CD4-positive, CD25-positive, alpha-beta regulatory T cell (primary cell): ENCODE results near the gene FAM76A. TPM values are rescaled to one million over a fixed set of nuclear protein-coding genes. Genes with fewer than 3 reads are reported as not detected.
"Not testable (repeated sequence)": the region's sequence is repeated elsewhere in the genome, so short reads cannot be mapped to it uniquely, and the experiment has no call there.

Experiments
- ATAC-seq, 2 donors: fragments of 150-1000 bp; cut with Tn5 transposase; one replicate each; pipeline ENCODE4 v1.10.0; 2021; ENCODE audit warnings: low read depth in 2 of 2, moderate number of reproducible peaks in 2 of 2, moderate library complexity in 1 of 2
- DNase-seq, 3 donors: peaks; one replicate each; pipeline versions ENCODE4 v3.0.0 to v3.0.0-alpha.2; 2012 to 2022; ENCODE audit warnings: mixed read lengths in 1 of 3
- H3K27ac ChIP-seq: one replicate; pipeline ENCODE4 v1.7.0; 2013; ENCODE audit warnings: mild to moderate bottlenecking, low read length; ENCODE audit not compliant: insufficient read depth, poor library complexity, severe bottlenecking
- H3K27me3 ChIP-seq: one replicate; pipeline ENCODE4 v1.7.0; 2013; ENCODE audit warnings: low read length; ENCODE audit not compliant: control insufficient read depth, insufficient read depth
- H3K36me3 ChIP-seq: one replicate; pipeline ENCODE4 v1.7.0; 2013; ENCODE audit warnings: mild to moderate bottlenecking, low read length, moderate library complexity; ENCODE audit not compliant: control insufficient read depth, insufficient read depth
- H3K4me1 ChIP-seq: 2 replicates; pipeline ENCODE4 v1.7.0; 2013; ENCODE audit warnings: mild to moderate bottlenecking, low read length; ENCODE audit not compliant: insufficient read depth, control insufficient read depth, poor library complexity, severe bottlenecking
- H3K4me3 ChIP-seq: one replicate; pipeline ENCODE4 v1.7.0; 2013; ENCODE audit warnings: low read depth, mild to moderate bottlenecking, low read length, moderate library complexity
- H3K9me3 ChIP-seq, 2 experiments: 1 replicate in 1 of 2; 2 replicates in 1 of 2; pipeline ENCODE4 v1.7.0; 2013; ENCODE audit warnings: low read length in 2 of 2, mild to moderate bottlenecking in 1 of 2, moderate library complexity in 1 of 2; ENCODE audit not compliant: control insufficient read depth in 2 of 2
- H3K27ac Mint-ChIP-seq, 3 donors: one replicate each; pipeline ENCODE4 v1.8.0; 2020 to 2022; ENCODE audit warnings: mild to moderate bottlenecking in 3 of 3, mixed read lengths in 3 of 3, moderate library complexity in 2 of 3
- H3K27me3 Mint-ChIP-seq: one replicate; pipeline ENCODE4 v1.8.0; 2022; ENCODE audit warnings: mild to moderate bottlenecking, mixed read lengths
- H3K36me3 Mint-ChIP-seq: one replicate; pipeline ENCODE4 v1.8.0; 2020; ENCODE audit warnings: mixed read lengths
- H3K4me1 Mint-ChIP-seq, 4 donors: one replicate each; pipeline ENCODE4 v1.8.0; 2020 to 2022; ENCODE audit warnings: mixed read lengths in 4 of 4, mild to moderate bottlenecking in 1 of 4
- H3K4me3 Mint-ChIP-seq, 4 donors: one replicate each; pipeline ENCODE4 v1.8.0; 2020 to 2022; ENCODE audit warnings: mild to moderate bottlenecking in 4 of 4, mixed read lengths in 4 of 4, moderate library complexity in 3 of 4
- H3K9me3 Mint-ChIP-seq, 7 donors: one replicate each; pipeline ENCODE4 v1.8.0; 2020 to 2022; ENCODE audit warnings: mixed read lengths in 7 of 7, mild to moderate bottlenecking in 3 of 7, moderate library complexity in 2 of 7
- polyA plus RNA-seq, 4 donors: library from polyadenylated mRNA; unstranded; fragments of 300-500 nt; fragmentation: Illumina TruSeq; gene quantifications; one replicate each; pipeline ENCODE4 v1.2.3, GENCODE V29; 2021
- total RNA-seq: library from RNA; stranded (reverse); gene quantifications from one replicate; pipeline ENCODE4 v1.2.3, GENCODE V29; 2022

Gene FAM76A
- total RNA-seq (18.7 TPM), polyA plus RNA-seq (10 to 100 TPM in 2 of 4 donors, 1 to 10 TPM in 2; 6.9 to 15.5 (median 9.3) TPM)

DNA sequence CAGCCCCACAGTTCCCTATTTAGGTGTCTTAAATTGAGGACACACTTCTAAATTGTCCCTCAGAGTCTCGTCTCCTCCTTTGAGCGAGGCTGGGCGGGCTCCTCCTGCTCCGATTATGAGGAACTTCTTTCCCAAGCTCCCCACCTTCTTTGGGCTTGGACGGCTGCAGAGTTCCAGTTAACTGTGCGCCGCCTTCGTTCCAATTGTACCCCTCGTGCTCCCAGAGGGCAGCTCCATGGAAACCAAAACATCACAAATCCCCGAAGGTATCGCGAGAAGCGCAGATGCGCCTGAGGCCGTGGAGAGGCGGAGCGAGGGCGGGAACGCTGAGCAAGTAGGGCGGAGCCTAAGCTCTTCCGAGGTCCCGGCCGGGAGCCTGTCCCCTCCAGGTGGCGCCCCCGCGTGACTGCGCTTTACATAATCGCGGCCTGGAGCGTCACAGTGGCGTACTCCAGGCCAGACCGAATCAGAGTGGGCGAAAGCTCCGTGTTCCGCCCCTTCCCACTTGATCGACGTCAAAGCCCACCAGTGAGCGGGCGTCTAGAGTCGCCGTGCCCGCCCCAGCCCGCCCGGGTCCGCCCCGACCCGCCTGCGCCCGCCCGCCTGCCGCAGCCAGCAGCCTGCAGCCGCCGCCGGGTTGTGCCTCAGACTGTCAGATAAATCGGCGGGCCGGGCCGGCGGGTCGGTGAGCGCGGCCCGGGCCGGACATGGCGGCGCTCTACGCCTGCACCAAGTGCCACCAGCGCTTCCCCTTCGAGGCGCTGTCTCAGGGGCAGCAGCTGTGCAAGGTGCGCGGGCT is at the start of gene FAM76A:
TSS of gene FAM76A (plus strand) at position 588 of the 799 bp plus-strand sequence. CDS start at position 708, 120 bp downstream.
- H3K36me3 Mint-ChIP-seq: peaks cover 4% of the 10 kb centered on the region
- H3K4me3 Mint-ChIP-seq: peak within 1 kb of the TSS; percentile 89 to 95 (median 92)
- Histone ChIP-seq H3K27ac (peak within 1 kb of the TSS; percentile 88), H3K36me3 (peaks cover 8% of the 10 kb centered on the region), H3K27me3 (no peaks in the 10 kb centered on the region), H3K9me3 (no peaks in the 10 kb centered on the region), H3K4me1 (peaks cover 21% of the 10 kb centered on the region), H3K4me3 (peak within 1 kb of the TSS; percentile 83)
- no peaks in the 10 kb centered on the region for H3K9me3 Mint-ChIP-seq
- peaks cover 5% of the 10 kb centered on the region for H3K27me3 Mint-ChIP-seq
- H3K27ac Mint-ChIP-seq: peak within 1 kb of the TSS; percentile 71 to 99 (median 96)
- peaks cover 6 to 28% (median 18%) of the 10 kb centered on the region in 4 donors for H3K4me1 Mint-ChIP-seq
- ATAC-seq: peak; percentile 94 to 96
- DNase-seq: peak; percentile 99 to 100 (median 100)

DNA sequence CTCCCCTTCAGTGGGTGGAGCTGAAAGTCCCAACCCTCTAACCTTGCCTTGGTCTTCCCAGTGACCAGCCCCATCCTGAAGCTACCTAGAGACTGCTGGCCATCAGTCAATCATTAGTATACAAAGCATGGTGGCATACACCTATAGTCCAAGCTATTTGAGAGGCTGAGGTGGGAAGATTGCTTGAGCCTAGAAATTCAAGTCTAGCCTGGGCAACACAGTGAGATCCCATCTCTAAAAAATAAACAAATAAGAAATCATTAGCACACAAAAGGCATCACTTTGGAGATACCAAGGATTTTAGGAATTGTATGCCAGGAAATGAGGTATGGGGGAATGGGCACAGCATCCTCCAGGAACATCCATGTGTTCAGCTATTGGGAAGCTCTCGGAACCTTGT is 49.4 kb upstream of the FAM76A start:
- H3K9me3 ChIP-seq: peaks cover under 1 to 16% of the 10 kb centered on the region in 2 experiments
- no peak for DNase-seq
- H3K4me3 ChIP-seq: no peak overlapping the region
- Mint-ChIP-seq H3K36me3 (peaks cover 3% of the 10 kb centered on the region), H3K27ac (no peak overlapping the region), H3K4me1 (peaks cover 0 to 15% (median 9%) of the 10 kb centered on the region in 4 donors), H3K9me3 (peaks cover 0 to 18% (median 4%) of the 10 kb centered on the region in 7 donors), H3K27me3 (peaks cover 5% of the 10 kb centered on the region), H3K4me3 (no peak overlapping the region)
- no peak for ATAC-seq
- H3K27ac ChIP-seq: no peak overlapping the region
- no peaks in the 10 kb centered on the region for H3K36me3 ChIP-seq
- H3K4me1 ChIP-seq: peaks cover 14% of the 10 kb centered on the region
- no peaks in the 10 kb centered on the region for H3K27me3 ChIP-seq

DNA sequence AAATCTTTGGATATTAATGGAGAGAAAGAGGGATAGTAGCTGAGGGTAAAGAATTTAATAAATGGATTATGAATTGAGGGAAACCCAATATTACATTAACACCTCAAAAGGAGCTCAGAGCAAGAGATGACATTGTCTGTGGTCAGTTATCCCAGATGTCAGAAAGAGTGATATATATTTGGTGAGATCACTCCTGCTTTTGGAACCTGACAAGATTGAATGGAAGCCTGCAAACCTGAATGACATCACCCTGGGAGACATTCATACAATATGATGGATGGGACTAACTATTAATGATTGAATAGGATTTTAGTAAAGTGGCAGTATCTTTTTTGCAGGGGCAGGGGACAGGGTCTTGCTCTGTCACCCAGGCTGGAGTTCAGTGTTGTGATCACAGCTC is 47.0 kb upstream of the FAM76A start:
- no peak for ATAC-seq
- H3K27ac Mint-ChIP-seq: no peak overlapping the region

DNA sequence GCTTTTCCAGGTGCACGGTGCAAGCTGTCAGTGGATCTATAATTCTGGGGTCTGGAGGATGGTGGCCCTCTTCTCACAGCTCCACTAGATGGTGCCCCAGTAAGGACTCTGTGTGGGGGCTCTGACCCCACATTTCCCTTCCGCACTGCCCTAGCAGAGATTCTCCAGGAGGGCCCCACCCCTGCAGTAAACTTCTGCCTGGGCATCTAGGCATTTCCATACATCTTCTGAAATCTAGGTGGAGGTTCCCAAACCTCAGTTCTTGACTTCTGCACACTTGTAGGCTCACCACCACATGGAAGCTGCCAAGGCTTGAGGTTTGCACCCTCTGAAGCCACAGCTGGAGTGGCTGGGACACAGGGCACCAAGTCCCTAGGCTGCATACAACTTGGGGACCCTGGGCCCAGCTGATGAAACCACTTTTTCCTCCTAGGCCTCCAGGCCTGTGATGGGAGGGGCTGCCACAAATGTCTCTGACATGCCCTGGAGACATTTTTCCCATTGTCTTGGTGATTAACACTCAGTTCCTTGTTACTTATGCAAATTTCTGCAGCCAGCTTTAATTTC is 45.5 kb upstream of the FAM76A start:
- H3K36me3 Mint-ChIP-seq, DNase-seq, H3K4me3 ChIP-seq, ATAC-seq, H3K36me3 ChIP-seq, H3K27ac ChIP-seq, H3K4me3 Mint-ChIP-seq, H3K27me3 Mint-ChIP-seq, H3K4me1 Mint-ChIP-seq, H3K27me3 ChIP-seq, H3K27ac Mint-ChIP-seq, H3K4me1 ChIP-seq: not testable (repeated sequence)
- H3K9me3 Mint-ChIP-seq: peaks cover 0 to 31% (median 8%) of the 10 kb centered on the region in 7 donors
- peaks cover 8 to 27% of the 10 kb centered on the region in 2 experiments for H3K9me3 ChIP-seq

More for the DNA sequence above, 47.0 kb upstream of the FAM76A start:
- H3K27me3 ChIP-seq: no peaks in the 10 kb centered on the region
- H3K36me3 ChIP-seq: no peaks in the 10 kb centered on the region
- H3K36me3 Mint-ChIP-seq: peaks cover 3% of the 10 kb centered on the region
- H3K9me3 ChIP-seq: peaks cover 8 to 27% of the 10 kb centered on the region in 2 experiments
- no peaks in the 10 kb centered on the region for H3K4me1 ChIP-seq
- H3K4me3 ChIP-seq: no peak overlapping the region
- no peaks in the 10 kb centered on the region for H3K4me1 Mint-ChIP-seq
- H3K27ac ChIP-seq: no peak overlapping the region
- no peak overlapping the region for H3K4me3 Mint-ChIP-seq
- peaks cover 5% of the 10 kb centered on the region for H3K27me3 Mint-ChIP-seq
- H3K9me3 Mint-ChIP-seq: peaks cover 0 to 29% (median 8%) of the 10 kb centered on the region in 7 donors
- DNase-seq: no peak

DNA sequence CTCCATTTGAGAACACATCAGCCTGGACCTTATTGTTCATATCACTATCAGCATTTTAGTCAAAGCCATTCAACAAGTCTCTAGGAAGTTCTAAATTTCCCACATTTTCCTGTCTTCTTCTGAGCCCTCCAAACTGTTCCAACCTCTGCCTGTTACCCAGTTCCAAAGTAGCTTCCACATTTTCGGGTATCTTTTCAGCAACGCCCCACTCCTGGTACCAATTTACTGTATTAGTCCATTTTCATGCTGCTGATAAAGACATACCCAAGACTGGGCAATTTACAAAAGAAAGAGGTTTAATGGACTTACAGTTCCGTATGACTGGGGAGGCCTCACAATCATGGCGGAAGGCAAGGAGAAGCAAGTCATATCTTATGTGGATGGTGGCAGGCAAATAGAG is 44.2 kb upstream of the FAM76A start:
- ATAC-seq, H3K36me3 ChIP-seq, H3K27me3 Mint-ChIP-seq, H3K4me3 Mint-ChIP-seq, H3K4me3 ChIP-seq, H3K4me1 ChIP-seq, H3K27me3 ChIP-seq, H3K4me1 Mint-ChIP-seq, H3K36me3 Mint-ChIP-seq, H3K27ac ChIP-seq, DNase-seq: not testable (repeated sequence)
- H3K9me3 ChIP-seq: peaks cover 8 to 27% of the 10 kb centered on the region in 2 experiments
- peak overlapping the region in 1 of 3 donors; percentile 2 for H3K27ac Mint-ChIP-seq
- peaks cover 0 to 31% (median 8%) of the 10 kb centered on the region in 7 donors for H3K9me3 Mint-ChIP-seq

DNA sequence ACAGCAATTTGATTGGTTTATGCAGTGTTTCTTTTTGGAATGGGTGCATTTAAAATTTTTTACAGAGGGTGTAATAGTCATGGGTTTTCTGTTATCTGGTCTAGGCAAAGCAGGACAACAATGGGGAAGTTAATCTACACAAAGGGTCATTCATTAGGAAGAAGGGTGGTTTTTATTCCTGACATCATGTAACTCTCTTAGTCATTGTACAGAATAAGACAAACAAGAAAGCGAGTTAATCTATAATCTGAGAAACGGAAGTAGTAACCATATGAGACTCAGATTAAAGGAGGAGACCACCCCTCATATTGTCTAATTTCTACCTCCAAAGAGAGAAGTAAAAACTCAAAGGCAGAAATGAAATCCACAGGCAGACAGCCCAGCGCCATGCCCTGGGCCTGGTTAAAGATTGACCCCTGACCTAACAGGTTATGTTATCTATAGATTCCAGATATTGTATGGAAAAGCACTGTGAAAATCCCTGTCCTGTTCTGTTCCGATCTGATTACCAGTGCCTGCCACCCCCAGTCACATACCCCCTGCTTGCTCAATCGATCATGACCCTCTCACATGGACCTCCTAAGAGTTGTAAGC is 43.3 kb upstream of the FAM76A start:
- H3K4me1 Mint-ChIP-seq: peaks cover 0 to 2% (median 0%) of the 10 kb centered on the region in 4 donors
- H3K27me3 Mint-ChIP-seq: peaks cover 10% of the 10 kb centered on the region
- Histone ChIP-seq H3K27ac (no peak overlapping the region), H3K4me3 (no peak overlapping the region), H3K27me3 (no peaks in the 10 kb centered on the region), H3K36me3 (no peaks in the 10 kb centered on the region), H3K9me3 (peaks cover 8 to 27% of the 10 kb centered on the region in 2 experiments), H3K4me1 (no peaks in the 10 kb centered on the region)
- DNase-seq (no peak), ATAC-seq (no peak)
- H3K9me3 Mint-ChIP-seq: peaks cover 0 to 31% (median 8%) of the 10 kb centered on the region in 7 donors
- peaks cover 3% of the 10 kb centered on the region for H3K36me3 Mint-ChIP-seq
- peak overlapping the region in 1 of 4 donors; percentile 10 for H3K4me3 Mint-ChIP-seq
- H3K27ac Mint-ChIP-seq: peak overlapping the region in 1 of 3 donors; percentile 38

DNA sequence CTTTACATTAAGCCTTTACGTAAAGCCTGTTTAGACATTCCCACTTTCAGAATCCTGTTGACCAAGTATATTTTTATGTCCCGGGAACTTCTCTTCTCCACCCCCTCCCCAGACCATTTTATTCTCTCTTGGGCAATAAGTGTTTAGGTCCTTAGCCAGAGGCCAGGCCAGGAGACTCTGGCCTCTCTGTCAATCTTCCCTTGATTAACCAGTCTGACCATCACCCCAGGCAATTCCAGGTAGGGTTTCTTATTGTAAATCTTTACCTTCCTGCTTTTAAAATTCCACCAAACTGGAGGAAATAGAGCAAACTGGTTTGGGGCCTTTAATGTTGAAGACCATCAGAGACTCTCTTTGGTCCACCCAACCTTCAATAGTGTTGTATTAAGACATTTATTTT is 41.6 kb upstream of the FAM76A start:
- H3K27ac Mint-ChIP-seq: no peak overlapping the region
- H3K4me1 Mint-ChIP-seq: peaks cover 0 to 2% (median 0%) of the 10 kb centered on the region in 4 donors
- no peak for ATAC-seq
- H3K27me3 ChIP-seq: no peaks in the 10 kb centered on the region
- no peaks in the 10 kb centered on the region for H3K4me1 ChIP-seq
- H3K4me3 Mint-ChIP-seq: no peak overlapping the region
- H3K27ac ChIP-seq: no peak overlapping the region
- peaks cover 5% of the 10 kb centered on the region for H3K27me3 Mint-ChIP-seq
- H3K36me3 ChIP-seq: no peaks in the 10 kb centered on the region
- H3K9me3 ChIP-seq: peaks cover 8 to 27% of the 10 kb centered on the region in 2 experiments
- H3K36me3 Mint-ChIP-seq: peaks cover 3% of the 10 kb centered on the region
- no peak overlapping the region for H3K4me3 ChIP-seq
- H3K9me3 Mint-ChIP-seq: peaks cover 0 to 29% (median 8%) of the 10 kb centered on the region in 7 donors
- DNase-seq: no peak
